GOT3 (cell line): ENCODE data around the gene PTEN.
"Not testable (repeated sequence)": the region's sequence is repeated elsewhere in the genome, so short reads cannot be mapped to it uniquely, and the experiment has no call there.

Experiments
- DNase-seq: peaks from one replicate; lab custom pipeline; 2025; ENCODE audit warnings: mixed read lengths; lab: John Stamatoyannopoulos, UW

The PTEN gene

DNA sequence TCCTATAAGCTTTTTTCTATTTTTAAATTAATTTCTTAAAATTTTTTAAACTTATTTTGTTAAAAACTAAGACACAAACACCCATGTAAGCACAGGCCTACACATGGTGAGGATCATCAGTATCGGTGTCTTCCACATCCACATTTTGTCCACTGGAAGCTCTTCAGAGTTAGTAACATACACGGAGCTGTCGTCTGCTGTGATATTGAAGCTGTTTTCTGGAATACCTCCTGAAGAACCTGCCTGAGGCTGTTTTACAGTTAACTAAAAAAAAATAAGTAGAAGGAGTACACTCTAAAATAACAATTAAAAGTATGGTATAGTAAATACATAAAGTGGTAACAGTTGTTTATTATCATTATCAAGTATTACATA lies 17.8 kb upstream of the PTEN start:
- DNase-seq = no peak

DNA sequence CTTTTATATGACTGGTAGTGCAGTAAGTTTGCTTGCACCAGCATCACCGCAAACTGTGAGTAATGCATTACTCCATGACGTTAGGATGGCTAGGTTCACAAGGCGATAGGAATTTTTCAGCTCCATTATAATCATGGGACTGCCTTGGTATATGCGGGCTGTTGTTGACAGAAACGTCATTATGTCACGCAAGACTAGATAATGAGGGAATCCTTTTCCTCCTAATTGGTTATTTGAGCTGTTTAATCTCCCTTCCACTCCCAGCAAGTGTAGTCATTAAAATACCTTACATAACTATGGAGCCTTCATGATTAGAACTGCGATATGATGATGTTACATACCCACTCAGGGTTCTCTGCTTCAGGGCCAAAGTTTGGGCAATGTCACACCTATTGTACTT lies 17.4 kb upstream of the PTEN start:
- no peak for DNase-seq

DNA sequence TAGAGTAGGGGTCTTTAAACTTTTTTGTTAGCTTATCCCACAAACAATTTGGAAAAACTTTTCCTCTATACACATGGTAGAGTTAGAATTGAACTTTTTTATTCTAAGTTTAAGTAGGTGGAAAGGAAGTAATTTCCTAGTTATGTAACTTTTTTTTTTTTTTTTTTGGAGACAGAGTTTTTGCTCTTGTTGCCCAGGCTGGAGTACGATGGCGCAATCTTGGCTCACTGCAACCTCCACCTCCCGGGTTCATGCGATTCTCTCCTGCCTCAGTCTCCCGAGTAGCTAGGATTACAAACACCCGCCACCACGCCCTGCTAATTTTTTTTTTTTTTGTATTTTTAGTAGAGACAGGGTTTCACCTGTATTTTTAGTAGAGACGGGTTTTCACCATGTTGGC lies 16.7 kb upstream of the PTEN start:
- not testable (repeated sequence) for DNase-seq

DNA sequence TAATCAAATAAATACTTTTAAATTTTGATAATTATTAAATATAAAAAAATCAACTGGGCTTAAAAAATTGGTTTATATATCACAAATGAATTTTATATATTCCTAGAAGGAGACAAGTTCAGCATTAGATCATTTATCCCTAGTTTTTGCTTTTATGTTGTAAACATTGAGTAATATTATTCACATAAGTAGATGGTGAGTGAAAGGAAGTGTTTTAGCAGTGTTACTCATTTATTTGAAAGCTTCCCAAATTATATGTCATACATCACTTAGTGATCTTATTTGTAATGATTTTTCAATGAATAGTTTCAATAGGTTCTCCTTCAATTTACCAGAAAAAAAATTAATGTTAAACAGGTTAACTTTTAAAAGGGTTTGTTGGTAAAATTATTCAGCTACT lies 15.9 kb upstream of the PTEN start:
- no peak for DNase-seq

DNA sequence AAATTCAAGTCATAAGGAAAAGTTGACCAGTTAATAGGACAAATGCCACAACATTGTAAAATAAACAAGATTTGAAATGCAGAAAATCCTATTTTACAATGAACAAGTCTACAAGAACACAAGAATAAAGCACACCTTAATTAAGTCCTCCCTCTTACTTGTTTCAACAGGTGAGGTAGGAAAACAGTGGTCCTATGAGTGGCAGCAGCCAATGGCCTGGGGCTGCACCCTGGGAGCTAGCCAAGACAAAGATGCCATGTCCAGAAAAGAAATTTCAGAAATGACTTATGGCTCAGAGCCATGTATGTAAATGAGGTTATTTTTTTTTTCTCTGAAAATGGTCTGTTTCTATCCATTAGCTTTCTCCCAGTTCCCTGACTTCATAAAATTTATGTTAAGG lies 14.4 kb upstream of the PTEN start:
- DNase-seq = no peak

DNA sequence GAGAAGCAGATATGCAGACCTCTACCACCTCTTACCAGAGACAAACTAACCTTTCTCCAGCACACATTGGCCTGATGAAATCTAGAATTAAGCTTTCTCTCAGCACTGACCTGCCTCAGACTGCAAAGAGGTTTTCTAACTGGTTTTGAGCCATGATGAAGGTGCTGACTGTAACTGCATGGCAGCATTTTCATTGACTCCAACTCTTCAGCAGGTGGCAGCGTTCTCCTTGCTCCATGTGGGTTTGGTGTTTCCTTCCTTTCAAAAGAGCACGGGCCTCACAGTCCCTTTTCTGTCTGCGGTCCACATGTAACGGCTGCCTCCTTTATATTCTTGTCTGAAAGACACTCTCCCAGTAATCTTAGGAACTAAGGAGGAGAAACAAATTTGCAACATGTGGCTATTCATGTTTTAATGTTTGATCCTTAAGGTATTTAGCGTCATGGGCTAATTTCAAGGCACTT lies 12.7 kb upstream of the PTEN start:
- no peak for DNase-seq

DNA sequence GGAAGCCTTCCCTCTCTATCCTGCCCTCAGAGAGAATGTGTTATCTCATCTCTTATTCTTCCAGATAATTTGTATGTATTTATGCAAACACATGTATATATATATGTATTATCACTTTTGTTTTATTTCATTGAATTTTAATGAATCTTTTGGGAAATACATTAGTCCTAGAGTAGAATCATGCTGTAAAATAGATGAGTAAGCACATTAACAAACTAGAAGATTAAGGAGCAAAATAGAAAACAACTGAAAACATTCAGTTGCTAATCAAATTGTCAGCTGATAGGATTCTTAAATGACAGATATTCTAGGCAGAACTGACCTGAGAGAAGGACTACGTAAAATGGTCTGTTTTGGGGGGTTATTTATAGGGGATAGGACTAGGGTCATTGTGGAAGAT lies 11.3 kb upstream of the PTEN start:
- no peak for DNase-seq

DNA sequence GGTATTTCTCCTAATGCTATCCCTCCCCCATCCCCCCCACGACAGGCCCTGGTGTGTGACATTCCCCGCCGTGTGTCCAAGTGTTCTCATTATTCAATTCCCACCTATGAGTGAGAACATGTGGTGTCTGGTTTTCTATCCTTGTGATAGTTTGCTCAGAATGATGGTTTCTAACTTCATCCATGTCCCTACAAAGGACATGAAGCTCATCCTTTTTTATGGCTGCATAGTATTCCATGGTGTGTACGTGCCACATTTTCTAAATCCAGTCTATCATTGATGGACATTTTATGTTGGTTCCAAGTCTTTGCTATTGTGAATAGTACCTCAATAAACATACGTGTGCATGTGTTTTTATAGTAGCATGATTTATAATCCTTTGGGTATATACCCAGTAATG lies 8.2 kb upstream of the PTEN start:
- not testable (repeated sequence) for DNase-seq

DNA sequence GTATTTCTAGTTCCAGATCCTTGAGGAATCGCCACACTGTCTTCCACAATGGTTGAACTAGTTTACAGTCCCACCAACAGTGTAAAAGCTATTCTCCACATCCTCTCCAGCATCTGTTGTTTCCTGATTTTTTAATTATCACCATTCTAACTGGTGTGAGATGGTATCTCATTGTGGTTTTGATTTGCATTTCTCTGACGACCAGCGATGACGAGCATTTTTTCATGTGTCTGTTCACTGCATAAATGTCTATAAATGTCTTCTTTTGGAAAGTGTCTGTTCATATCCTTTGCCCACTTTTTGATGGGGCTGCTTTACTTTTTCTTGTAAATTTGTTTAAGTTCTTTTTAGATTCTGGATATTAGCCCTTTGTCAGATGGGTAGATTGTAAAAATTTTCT lies 7.8 kb upstream of the PTEN start:
- DNase-seq = not testable (repeated sequence)

DNA sequence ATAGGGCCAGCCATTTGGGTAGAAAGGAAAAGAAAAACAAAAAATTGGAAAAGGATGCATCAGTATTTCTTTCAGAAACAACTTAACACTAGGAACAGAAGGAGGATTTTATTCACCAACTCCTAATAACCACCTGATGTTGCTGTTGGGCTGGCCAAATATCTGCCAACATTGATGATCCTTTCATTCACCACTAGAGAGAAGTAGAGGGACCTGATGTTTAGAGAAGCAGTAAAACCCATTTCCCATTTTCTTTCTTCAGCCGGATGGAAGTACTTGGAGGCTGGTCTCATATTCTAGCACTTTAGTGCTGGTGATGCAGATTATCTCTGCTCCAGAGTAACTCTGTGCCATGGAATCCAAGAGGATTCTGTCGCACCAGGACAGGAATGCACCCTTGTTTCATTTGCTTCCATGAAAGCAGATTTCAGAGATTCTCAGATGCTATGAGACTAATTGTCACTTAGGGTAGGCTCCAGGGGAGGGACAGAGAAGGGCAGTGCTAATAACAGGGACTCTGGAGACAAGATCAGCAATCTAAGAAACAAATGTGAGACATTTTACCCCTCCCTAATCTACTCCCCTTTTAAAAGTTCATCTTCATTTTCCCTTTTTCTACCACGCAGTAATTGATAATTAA lies 3.1 kb upstream of the PTEN start:
- no peak for DNase-seq

DNA sequence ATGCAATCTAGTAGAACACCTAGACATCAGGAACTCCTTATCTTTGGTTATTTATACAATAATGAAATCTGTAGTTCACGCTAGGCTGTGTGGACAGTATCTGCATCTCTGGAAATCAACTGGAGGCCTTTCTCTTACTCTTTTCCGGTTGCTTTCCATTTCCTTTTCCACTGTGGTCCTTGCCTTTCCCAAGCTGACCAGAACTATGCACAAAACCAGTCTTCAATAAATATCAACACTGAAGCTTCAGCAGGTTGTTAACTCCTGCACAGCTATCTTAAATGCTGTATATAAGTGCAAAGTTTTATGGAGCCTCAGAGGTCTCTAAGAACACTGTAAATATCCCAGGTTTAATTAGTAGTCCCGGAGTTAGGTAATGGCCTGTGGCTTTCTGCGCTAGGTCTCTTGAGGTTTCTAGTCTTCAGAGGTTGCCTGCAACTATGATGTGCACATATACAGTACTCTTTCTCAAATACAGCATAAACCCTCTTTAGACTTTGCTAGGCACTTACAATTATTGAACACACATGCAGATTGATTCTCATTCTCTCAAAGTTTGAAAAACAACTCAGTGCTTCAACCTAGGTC lies 2.5 kb upstream of the PTEN start:
- no peak for DNase-seq

DNA sequence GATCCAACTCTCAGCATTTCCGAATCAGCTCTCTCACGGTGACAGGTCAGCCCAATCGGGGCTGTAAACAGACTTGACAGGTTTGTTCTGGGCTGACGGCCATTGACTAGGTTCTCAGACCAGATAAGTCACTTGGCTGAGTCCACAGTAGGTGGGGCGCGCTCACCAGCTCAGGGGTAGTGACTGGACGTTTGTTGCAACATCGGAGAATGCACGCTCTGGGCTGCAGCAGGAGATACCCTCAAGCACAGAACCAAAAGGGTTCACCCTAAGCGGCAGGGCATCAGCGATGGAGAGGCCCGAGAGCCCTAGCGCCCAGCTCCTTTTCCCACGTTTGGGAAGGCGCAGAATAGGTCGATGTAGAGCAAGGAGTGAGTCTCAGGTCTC lies 1.9 kb upstream of the PTEN start:
- peak; percentile 46 for DNase-seq

DNA sequence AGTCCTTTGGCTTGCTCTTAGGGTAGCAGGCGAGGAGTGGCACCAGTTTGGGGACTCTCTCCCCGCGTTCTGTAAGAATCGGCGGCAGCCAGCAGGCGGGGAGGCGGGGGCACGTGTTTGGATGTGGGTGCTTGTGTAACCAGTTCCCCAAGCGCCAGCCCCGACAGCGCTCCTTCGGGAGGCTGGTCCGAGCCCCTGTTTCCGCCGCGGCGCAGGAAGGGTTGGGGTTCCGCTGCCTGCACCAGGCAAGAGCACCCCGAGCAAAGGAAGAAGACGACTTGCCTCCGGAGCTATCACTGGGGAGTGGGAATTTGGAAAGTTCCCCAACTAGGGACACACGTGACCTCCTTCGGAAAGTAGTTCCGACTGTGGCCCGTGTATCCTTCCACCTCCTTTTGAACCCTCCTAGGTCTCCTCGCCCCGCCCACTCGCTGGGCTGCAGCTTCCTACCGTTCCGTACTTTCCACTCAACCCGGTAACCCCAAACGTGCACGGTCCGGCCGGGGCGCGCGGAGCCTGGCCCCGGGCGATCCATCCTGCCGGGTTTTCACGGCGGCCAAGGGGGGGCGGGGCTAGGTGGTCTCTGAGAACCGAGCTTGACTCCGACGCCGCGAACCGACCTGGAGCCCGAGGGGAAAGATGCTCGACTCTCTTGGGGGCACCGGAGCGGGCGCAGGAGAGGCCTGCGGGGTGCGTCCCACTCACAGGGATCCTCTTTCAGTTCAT lies 1.3 kb upstream of the PTEN start:
- DNase-seq = peak; percentile 85

DNA sequence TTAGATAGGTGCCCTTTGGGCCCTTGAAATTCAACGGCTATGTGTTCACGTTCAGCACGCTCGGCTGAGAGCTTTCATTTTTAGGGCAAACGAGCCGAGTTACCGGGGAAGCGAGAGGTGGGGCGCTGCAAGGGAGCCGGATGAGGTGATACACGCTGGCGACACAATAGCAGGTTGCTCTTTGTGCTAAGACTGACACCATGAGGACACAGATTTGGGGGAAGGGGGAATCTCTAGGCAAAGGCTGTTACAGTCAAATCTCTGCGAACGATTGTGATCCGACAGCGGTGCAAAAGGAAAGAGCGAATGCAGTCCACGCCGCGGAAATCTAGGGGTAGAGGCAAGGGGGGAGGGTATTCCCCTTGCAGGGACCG lies 759 bp upstream of the PTEN start:
- no peak for DNase-seq

DNA sequence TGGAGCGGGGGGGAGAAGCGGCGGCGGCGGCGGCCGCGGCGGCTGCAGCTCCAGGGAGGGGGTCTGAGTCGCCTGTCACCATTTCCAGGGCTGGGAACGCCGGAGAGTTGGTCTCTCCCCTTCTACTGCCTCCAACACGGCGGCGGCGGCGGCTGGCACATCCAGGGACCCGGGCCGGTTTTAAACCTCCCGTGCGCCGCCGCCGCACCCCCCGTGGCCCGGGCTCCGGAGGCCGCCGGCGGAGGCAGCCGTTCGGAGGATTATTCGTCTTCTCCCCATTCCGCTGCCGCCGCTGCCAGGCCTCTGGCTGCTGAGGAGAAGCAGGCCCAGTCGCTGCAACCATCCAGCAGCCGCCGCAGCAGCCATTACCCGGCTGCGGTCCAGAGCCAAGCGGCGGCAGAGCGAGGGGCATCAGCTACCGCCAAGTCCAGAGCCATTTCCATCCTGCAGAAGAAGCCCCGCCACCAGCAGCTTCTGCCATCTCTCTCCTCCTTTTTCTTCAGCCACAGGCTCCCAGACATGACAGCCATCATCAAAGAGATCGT lies 598 bp downstream of the PTEN start:
- DNase-seq = not testable (repeated sequence)

DNA sequence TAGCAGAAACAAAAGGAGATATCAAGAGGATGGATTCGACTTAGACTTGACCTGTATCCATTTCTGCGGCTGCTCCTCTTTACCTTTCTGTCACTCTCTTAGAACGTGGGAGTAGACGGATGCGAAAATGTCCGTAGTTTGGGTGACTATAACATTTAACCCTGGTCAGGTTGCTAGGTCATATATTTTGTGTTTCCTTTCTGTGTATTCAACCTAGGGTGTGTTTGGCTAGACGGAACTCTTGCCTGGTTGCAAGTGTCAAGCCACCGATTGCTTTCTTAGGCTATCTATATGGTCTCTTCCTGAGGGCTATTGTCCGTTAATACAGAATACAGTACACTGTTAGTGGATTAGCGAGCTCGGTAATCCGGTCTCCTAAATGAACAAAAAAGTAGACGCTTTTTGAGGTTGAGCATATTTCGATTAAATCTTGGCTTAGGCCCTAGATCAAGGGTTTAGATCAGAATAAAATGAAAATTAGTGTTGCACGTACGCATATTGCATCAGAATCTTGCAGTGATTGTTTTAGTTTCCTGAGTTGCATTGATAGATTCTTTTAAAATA lies 1.2 kb downstream of the PTEN start:
- DNase-seq = no peak

DNA sequence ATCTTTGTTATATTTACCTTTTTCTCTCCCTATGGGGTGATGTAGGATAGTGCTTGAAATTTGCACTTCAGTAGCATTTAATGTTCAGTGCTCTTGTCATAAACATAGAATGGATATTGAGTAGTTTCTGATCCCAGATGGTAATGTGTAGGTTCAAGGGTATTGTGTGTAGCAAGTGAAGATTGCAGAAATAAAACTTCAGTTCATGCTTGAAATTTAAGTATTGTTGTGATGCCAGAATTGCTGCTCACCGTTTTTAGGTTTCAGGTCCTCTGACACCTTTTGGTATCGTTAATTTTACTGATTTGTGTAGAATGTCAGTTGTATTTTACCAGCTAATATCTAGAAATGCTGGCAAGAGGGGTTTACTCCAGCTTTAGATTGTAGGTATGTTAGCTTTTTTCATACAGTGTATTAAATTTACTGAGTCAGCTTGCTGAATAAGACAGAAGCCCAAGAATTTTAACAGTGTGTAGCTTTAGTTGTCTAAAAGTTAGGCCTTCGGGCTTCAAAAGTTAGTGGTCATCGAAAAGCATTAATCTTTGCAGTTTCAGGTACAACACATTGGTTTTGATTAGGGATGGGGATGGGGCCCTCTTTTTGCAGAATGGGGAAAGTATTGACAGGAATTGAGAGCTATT lies 1.9 kb downstream of the PTEN start:
- DNase-seq = no peak

DNA sequence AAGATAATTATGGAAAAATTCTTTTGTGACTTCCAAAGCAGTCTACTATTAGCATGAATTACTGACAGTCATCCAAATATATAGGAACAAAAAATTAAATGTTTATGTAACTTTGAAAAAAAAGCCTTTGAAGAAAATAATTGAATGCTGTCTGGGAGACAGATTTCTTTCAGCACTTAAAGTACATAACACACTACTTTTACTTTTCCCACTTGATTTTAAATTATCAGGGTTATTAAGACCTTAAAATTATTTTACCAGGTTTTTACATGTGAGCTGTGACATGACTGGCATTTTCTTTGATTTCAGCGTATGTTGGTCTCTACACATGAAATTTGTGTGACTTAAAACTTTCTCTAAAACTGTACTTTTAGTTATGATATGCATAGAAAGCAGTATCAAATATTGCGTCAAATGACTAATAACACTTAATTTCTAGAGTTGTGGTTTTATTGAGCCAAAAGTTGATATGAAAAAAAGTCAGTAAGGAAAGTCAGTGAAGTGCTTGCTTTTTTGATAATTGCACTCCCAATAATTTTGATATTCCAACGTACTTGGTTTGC lies 3.1 kb downstream of the PTEN start:
- DNase-seq = no peak

DNA sequence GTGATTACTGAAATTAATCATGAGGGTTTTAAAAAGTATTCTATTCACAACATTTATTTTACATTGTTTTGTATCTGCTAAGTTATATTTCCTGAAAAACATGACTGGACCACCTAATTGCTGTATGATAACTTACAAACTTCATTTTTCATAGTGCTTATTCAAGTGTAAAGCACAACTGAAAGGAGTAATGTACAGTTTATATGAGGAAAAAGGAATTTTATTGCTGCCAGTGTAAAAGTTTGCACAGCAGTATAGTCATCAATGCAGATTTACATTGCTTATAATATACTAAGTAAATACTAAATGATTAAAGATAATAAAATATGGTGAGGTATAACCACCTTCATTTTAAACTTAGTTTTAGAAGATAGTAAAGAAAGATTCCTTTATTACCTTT lies 4.0 kb downstream of the PTEN start:
- no peak for DNase-seq

DNA sequence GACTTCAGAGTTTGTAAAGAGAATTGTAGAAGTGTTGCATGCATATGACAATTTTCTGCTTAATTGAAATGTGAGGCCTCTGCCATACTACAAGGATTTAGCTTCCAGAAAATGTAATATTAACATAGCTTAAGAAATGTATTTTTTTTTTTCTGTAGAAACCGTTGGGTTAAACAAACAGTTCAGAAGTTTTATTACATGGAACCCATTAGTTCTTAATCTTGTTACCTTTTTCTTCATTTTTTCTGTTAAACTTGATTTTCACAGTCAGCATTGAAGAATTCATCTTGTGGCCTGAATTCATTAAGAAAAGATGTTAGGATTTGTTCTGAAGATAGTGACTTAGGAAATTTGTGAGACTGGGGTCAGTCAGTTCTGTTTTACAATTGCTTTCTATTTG lies 4.9 kb downstream of the PTEN start:
- DNase-seq = no peak

DNA sequence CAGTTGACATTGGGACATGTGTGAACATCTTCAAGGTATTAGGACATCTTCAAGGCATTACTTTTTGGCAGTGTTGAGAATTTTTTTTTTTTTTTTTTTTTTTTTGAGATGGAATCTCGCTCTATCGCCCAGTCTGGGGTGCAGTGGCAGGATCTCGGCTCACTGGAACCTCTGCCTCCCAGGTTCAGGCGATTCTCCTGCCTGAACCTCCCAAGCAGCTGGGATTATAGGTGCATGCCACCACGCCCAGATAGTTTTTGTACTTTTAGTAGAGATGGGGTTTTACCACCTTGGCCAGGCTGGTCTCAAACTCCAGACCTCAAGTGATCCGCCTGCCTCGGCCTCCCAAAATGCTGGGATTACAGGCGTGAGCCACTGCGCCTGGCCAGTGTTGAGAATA lies 5.7 kb downstream of the PTEN start:
- DNase-seq = not testable (repeated sequence)
